Endothelial cell of umbilical vein (primary cell): Measurements from ENCODE around the gene GIMAP6. TPM values are rescaled to one million over a fixed set of nuclear protein-coding genes. Genes with fewer than 3 reads are reported as not detected.
A peak's percentile ranks its signal among the peaks of the same experiment; 100 is the strongest.

Source experiments
- BruUV-seq: library from RNA; stranded (reverse); fragments of 400-500 nt; replicated peaks from 2 replicates; lab custom pipeline; 2021; lab: Mats Ljungman, UMichigan
- CTCF ChIA-PET: fragments of 300-600, 350-600 bp; sonication (Branson Sonifier 250); formaldehyde crosslinking; loops from one replicate; lab custom pipeline; 2021; ENCODE audit warnings: antibody characterized with exemption, inconsistent platforms; lab: Charles Lee
- POLR2A ChIA-PET: fragments of 300-600, 350-600 bp; sonication (Branson Sonifier 250); formaldehyde crosslinking; loops from one replicate; lab custom pipeline; 2021; ENCODE audit warnings: antibody characterized with exemption, inconsistent platforms; lab: Charles Lee
- DNase-seq: peaks from one replicate; pipeline ENCODE4 v3.0.0-alpha.2; 2011; ENCODE audit warnings: low read depth, low spot score
- FAIRE-seq: peaks from 2 replicates; lab custom pipeline; 2011; peaks lifted over from hg19 to GRCh38; lab: Jason Lieb, UNC
- H2AFZ ChIP-seq: 2 replicates; pipeline ENCODE4 v1.6.0; 2012; ENCODE audit warnings: low read depth, low read length, control low read depth, inconsistent platforms
- H3K27ac ChIP-seq: 2 replicates; pipeline ENCODE4 v1.5.1; 2011; ENCODE audit warnings: low read depth, mild to moderate bottlenecking, control low read depth, low read length, moderate library complexity; ENCODE audit not compliant: insufficient read depth
- H3K27me3 ChIP-seq, 2 experiments: 2 replicates each; pipeline versions ENCODE4 v1.6.0 to v1.6.1; 2011; ENCODE audit warnings: low read length in 2 of 2, mixed read lengths in 1 of 2; ENCODE audit not compliant: control insufficient read depth in 2 of 2, insufficient read depth in 2 of 2
- H3K36me3 ChIP-seq, 2 experiments: 2 replicates in 1 of 2; 3 replicates in 1 of 2; pipeline ENCODE4 v1.5.1; 2011; ENCODE audit warnings: low read length in 2 of 2, mild to moderate bottlenecking in 1 of 2, moderate library complexity in 1 of 2; ENCODE audit not compliant: control insufficient read depth in 2 of 2, insufficient read depth in 2 of 2; ENCODE audit errors: extremely low read depth in 1 of 2
- H3K4me1 ChIP-seq: 3 replicates; pipeline ENCODE4 v1.5.1; 2011; ENCODE audit warnings: mild to moderate bottlenecking, low read length; ENCODE audit not compliant: control insufficient read depth, insufficient read depth; ENCODE audit errors: extremely low read depth
- H3K4me2 ChIP-seq: 2 replicates; pipeline ENCODE4 v1.6.1; 2011; ENCODE audit warnings: low read length, control low read depth, mixed read lengths; ENCODE audit not compliant: insufficient read depth
- H3K4me3 ChIP-seq, 3 experiments: fragments of 200-600 bp in 1 of 3; sonication (generic), shearing (Covaris generic) in 1 of 3; replicated peaks in 1 of 3; 2 replicates each; pipeline ENCODE4 v1.5.1; 2011 to 2016; ENCODE audit warnings: control low read depth in 3 of 3, low read length in 3 of 3, mild to moderate bottlenecking in 2 of 3, inconsistent platforms in 1 of 3, low read depth in 1 of 3, moderate library complexity in 1 of 3; ENCODE audit not compliant: insufficient read depth in 1 of 3
- H3K79me2 ChIP-seq: 2 replicates; pipeline ENCODE4 v1.6.0; 2012; ENCODE audit warnings: low read length, inconsistent platforms; ENCODE audit not compliant: control insufficient read depth, insufficient read depth
- H3K9ac ChIP-seq: replicated peaks from 2 replicates; pipeline ENCODE3; 2011; ENCODE audit warnings: low read length, control low read depth; ENCODE audit not compliant: insufficient read depth; ENCODE audit errors: extremely low read depth
- H3K9me1 ChIP-seq: replicated peaks from 3 replicates; pipeline ENCODE4 v1.6.0; 2011; ENCODE audit warnings: mild to moderate bottlenecking, low read length; ENCODE audit not compliant: control insufficient read depth, insufficient read depth; ENCODE audit errors: extremely low read depth
- H3K9me3 ChIP-seq: replicated peaks from 2 replicates; pipeline ENCODE4 v1.5.1; 2012; ENCODE audit warnings: low read length, inconsistent platforms; ENCODE audit not compliant: control insufficient read depth, insufficient read depth
- H4K20me1 ChIP-seq: replicated peaks from 2 replicates; pipeline ENCODE3; 2011; ENCODE audit warnings: mild to moderate bottlenecking, low read length; ENCODE audit not compliant: control insufficient read depth, insufficient read depth; ENCODE audit errors: extremely low read depth
- CTCF ChIP-seq, 2 donors: IDR thresholded peaks; 1 replicate in 1 of 2; 2 replicates in 1 of 2; pipeline ENCODE4 v1.5.1; 2011; ENCODE audit warnings: low read length in 2 of 2, mild to moderate bottlenecking in 2 of 2, moderate library complexity in 2 of 2, control low read depth in 1 of 2, inconsistent platforms in 1 of 2, low read depth in 1 of 2; ENCODE audit not compliant: insufficient read depth in 1 of 2; ENCODE audit errors: extremely low read depth in 1 of 2
- FOS ChIP-seq: IDR thresholded peaks from 2 replicates; pipeline ENCODE4 v1.6.1; 2011; ENCODE audit warnings: mild to moderate bottlenecking, low read length, moderate library complexity, borderline replicate concordance; ENCODE audit not compliant: insufficient read depth
- GATA2 ChIP-seq: IDR thresholded peaks from 2 replicates; pipeline ENCODE4 v1.7.0; 2011; ENCODE audit warnings: low read depth, mild to moderate bottlenecking, moderate library complexity, mixed read lengths, low read length; ENCODE audit not compliant: insufficient read length, insufficient read depth
- JUN ChIP-seq: IDR thresholded peaks from 2 replicates; pipeline ENCODE4 v1.6.1; 2011; ENCODE audit warnings: borderline replicate concordance, low read depth; ENCODE audit not compliant: insufficient read length, insufficient read depth
- MAX ChIP-seq: IDR thresholded peaks from 2 replicates; pipeline ENCODE4 v1.6.1; 2011; ENCODE audit not compliant: insufficient read depth, insufficient read length
- POLR2A ChIP-seq: IDR thresholded peaks from 2 replicates; pipeline ENCODE4 v1.6.1; 2012; ENCODE audit warnings: low read depth, mild to moderate bottlenecking, control low read depth, low read length
- dilution Hi-C: fragments of 300-500 bp; cut with MboI; formaldehyde crosslinking; loops from one replicate; pipeline ENCODE4 v1.15.0; 2019; ENCODE audit warnings: low sequenced_read_pairs; ENCODE audit not compliant: extremely low pct_ligation_motif_present
- intact Hi-C: fragments of 100-400 bp; cut with micrococcal nuclease; formaldehyde crosslinking; loops from one replicate; pipeline ENCODE4 v1.10.0; 2022
- polyA plus RNA-seq, 4 experiments: library from polyadenylated mRNA; depleted of rRNA in 3 of 4; stranded (reverse) in 3 of 4; unstranded in 1 of 4; fragments of >200 nt; gene quantifications; 2 replicates each; pipeline versions ENCODE4 v1.2.1 to v1.2.3, GENCODE V29; 2011 to 2012; ENCODE audit warnings: missing spikeins in 1 of 4
- total RNA-seq: library from RNA; stranded (reverse); gene quantifications from 2 replicates; pipeline ENCODE4 v1.2.3, GENCODE V29; 2021

GIMAP6 gene
- total and polyA plus RNA-seq, 2 donors (not counting 3 experiments of a cell fraction or from before 2014, with no cell fraction given) = 65.6 to 85.0 TPM

- dilution Hi-C loops (no loop called here), intact Hi-C loops (no loop called here)
- Histone ChIP-seq H3K4me3 (no peak overlapping the region), H3K79me2 (peaks cover 43% of the 10 kb centered on the region), H3K4me2 (no peak overlapping the region), H4K20me1 (no peaks in the 10 kb centered on the region), H3K9ac (no peak overlapping the region), H3K9me3 (no peaks in the 10 kb centered on the region), H3K4me1 (peaks cover 35% of the 10 kb centered on the region), H3K27me3 (no peaks in the 10 kb centered on the region), H3K27ac (no peak overlapping the region), H2AFZ (no peak overlapping the region), H3K9me1 (no peaks in the 10 kb centered on the region), H3K36me3 (peaks cover 8 to 31% of the 10 kb centered on the region in 2 experiments)
- POLR2A ChIA-PET = interaction anchor here (1.0 to 1.9 kb wide), 2 partner anchors 43 to 67 kb away, joined by 3 to 6 read pairs; no protein-coding TSS in a partner anchor
- TF ChIP-seq FOS (peak; percentile 15), JUN (no peak), POLR2A (peak; percentile 41), MAX (no peak), CTCF (IDR thresholded peaks at IDR 0.05; ENCODE audit: extremely low read depth in 1 of 2, insufficient read depth in 1 of 2, low read depth in 1 of 2, low read length in 2 of 2) (no peak), GATA2 (no peak)
- no TSS peak for BruUV-seq
- CTCF ChIA-PET = interaction anchor here (0.7 to 3.1 kb wide), 3 partner anchors 30 to 56 kb away, joined by 3 to 11 read pairs (median 4); partner anchors contain the start of gene GIMAP2
- FAIRE-seq = peak; percentile 63
- DNase-seq = peak; percentile 72
Measured at GRCh38 chr7:150629347-150629746, 2.8 kb downstream of the GIMAP6 start.
